SK-N-SH (cell line): ENCODE results near the gene PI4K2A. TPM values are rescaled to one million over a fixed set of nuclear protein-coding genes. Genes with fewer than 3 reads are reported as not detected.

ENCODE experiments used
- CTCF ChIA-PET: fragments of 300-600, 350-600 bp; formaldehyde crosslinking; extraction: SDS; loops from one replicate; lab custom pipeline; 2021; lab: Yijun Ruan, JAX
- POLR2A ChIA-PET: fragments of 350-600 bp; sonication (Branson Sonifier 250); formaldehyde crosslinking; extraction: SDS; loops from one replicate; lab custom pipeline; 2020; ENCODE audit warnings: antibody characterized with exemption, inconsistent platforms; lab: Yijun Ruan, JAX
- DNase-seq: peaks from one replicate; pipeline ENCODE4 v3.0.0; 2012
- H2AFZ ChIP-seq: fragments of 200-600 bp; sonication (generic); 2 replicates; pipeline ENCODE4 v1.8.1; 2016; ENCODE audit warnings: antibody characterized with exemption, mild to moderate bottlenecking, low read depth
- H3F3A ChIP-seq: fragments of 200-600 bp; sonication (generic); replicated peaks from 2 replicates; pipeline ENCODE3; 2016; ENCODE audit warnings: antibody characterized with exemption, mild to moderate bottlenecking; ENCODE audit not compliant: insufficient read depth
- H3K27ac ChIP-seq, 2 experiments: fragments of 200-500 bp in 1 of 2; fragments of 200-600 bp in 1 of 2; sonication (Bioruptor generic) in 1 of 2; sonication (generic), shearing (Covaris generic) in 1 of 2; 2 replicates each; pipeline versions ENCODE4 v1.5.1 to v1.6.1; 2014 to 2016; ENCODE audit warnings: low read depth in 2 of 2, inconsistent platforms in 1 of 2, low read length in 1 of 2, mild to moderate bottlenecking in 1 of 2, mixed read lengths in 1 of 2
- H3K27me3 ChIP-seq: fragments of 200-600 bp; sonication (generic), shearing (Covaris generic); 2 replicates; pipeline ENCODE4 v1.6.1; 2016; ENCODE audit warnings: mixed run types; ENCODE audit not compliant: insufficient read depth
- H3K36me3 ChIP-seq, 2 experiments: fragments of 200-500 bp in 1 of 2; fragments of 200-600 bp in 1 of 2; sonication (Bioruptor generic) in 1 of 2; sonication (generic) in 1 of 2; replicated peaks in 1 of 2; 2 replicates each; pipeline versions ENCODE3 to v1.5.1; 2014 to 2016; ENCODE audit warnings: low read length in 1 of 2, mild to moderate bottlenecking in 1 of 2; ENCODE audit not compliant: insufficient read depth in 2 of 2, control insufficient read depth in 1 of 2
- H3K4me1 ChIP-seq, 2 experiments: fragments of 200-500 bp in 1 of 2; fragments of 200-600 bp in 1 of 2; sonication (Bioruptor generic) in 1 of 2; sonication (generic), shearing (Covaris generic) in 1 of 2; 2 replicates each; pipeline versions ENCODE4 v1.5.1 to v1.6.1; 2014 to 2016; ENCODE audit warnings: low read depth in 1 of 2, low read length in 1 of 2, mixed run types in 1 of 2; ENCODE audit not compliant: insufficient read depth in 2 of 2, control insufficient read depth in 1 of 2
- H3K4me2 ChIP-seq: fragments of 200-600 bp; sonication (generic), shearing (Covaris generic); 2 replicates; pipeline ENCODE4 v1.6.1; 2017; ENCODE audit warnings: mixed run types
- H3K4me3 ChIP-seq, 2 experiments: fragments of 200-500 bp in 1 of 2; fragments of 200-600 bp in 1 of 2; sonication (Bioruptor generic) in 1 of 2; sonication (generic), shearing (Covaris generic) in 1 of 2; 2 replicates each; pipeline versions ENCODE4 v1.5.1 to v1.8.1; 2014 to 2016; ENCODE audit warnings: low read depth in 2 of 2, inconsistent platforms in 1 of 2, low read length in 1 of 2, mild to moderate bottlenecking in 1 of 2, mixed read lengths in 1 of 2, moderate library complexity in 1 of 2
- H3K79me2 ChIP-seq: fragments of 200-600 bp; sonication (generic); 2 replicates; pipeline ENCODE4 v1.8.1; 2017; ENCODE audit warnings: mild to moderate bottlenecking; ENCODE audit not compliant: insufficient read depth
- H3K9ac ChIP-seq: fragments of 200-600 bp; sonication (generic); 2 replicates; pipeline ENCODE4 v1.6.1; 2017; ENCODE audit warnings: mixed run types
- H3K9me2 ChIP-seq: fragments of 200-600 bp; sonication (generic); 2 replicates; pipeline ENCODE4 v1.6.1; 2017; ENCODE audit warnings: mixed run types
- H3K9me3 ChIP-seq: fragments of 200-600 bp; sonication (generic); 2 replicates; pipeline ENCODE4 v1.6.1; 2017; ENCODE audit warnings: mixed run types, mild to moderate bottlenecking, moderate library complexity
- H4K20me1 ChIP-seq: fragments of 200-600 bp; sonication (generic); 2 replicates; pipeline ENCODE4 v1.6.1; 2017; ENCODE audit warnings: mild to moderate bottlenecking, mixed run types; ENCODE audit not compliant: insufficient read depth
- ELF1 ChIP-seq: IDR thresholded peaks from 2 replicates; pipeline ENCODE4 v1.4.0; 2012
- EP300 ChIP-seq, 2 experiments: IDR thresholded peaks; 2 replicates each; pipeline versions ENCODE4 v1.4.0 to v1.6.1; 2012; ENCODE audit warnings: borderline replicate concordance in 1 of 2, low read depth in 1 of 2, low read length in 1 of 2
- EZH2phosphoT487 ChIP-seq: fragments of 200-600 bp; sonication (generic); IDR thresholded peaks from 2 replicates; pipeline ENCODE4 v1.6.1; 2017; ENCODE audit warnings: low read depth, mixed run types, mild to moderate bottlenecking, antibody characterized with exemption, moderate library complexity, borderline replicate concordance
- FOSL2 ChIP-seq: IDR thresholded peaks from 2 replicates; pipeline ENCODE4 v1.4.0; 2012; ENCODE audit warnings: low read depth, mild to moderate bottlenecking, moderate library complexity, borderline replicate concordance
- FOXM1 ChIP-seq: IDR thresholded peaks from 2 replicates; pipeline ENCODE4 v1.4.0; 2012; ENCODE audit warnings: low read depth, mild to moderate bottlenecking
- GATA2 ChIP-seq: sonication (generic); formaldehyde crosslinking; IDR thresholded peaks from 2 replicates; pipeline ENCODE4 v1.5.0; 2020; ENCODE audit warnings: mild to moderate bottlenecking, missing genetic modification reagents
- IRF3 ChIP-seq: fragments of 150-350 bp; IDR thresholded peaks from 2 replicates; pipeline ENCODE4 v1.6.1; 2016; ENCODE audit warnings: mild to moderate bottlenecking, low read depth, low read length
- JUND ChIP-seq: IDR thresholded peaks from 2 replicates; pipeline ENCODE4 v1.4.0; 2012
- MAX ChIP-seq: IDR thresholded peaks from 2 replicates; pipeline ENCODE4 v1.4.0; 2012; ENCODE audit warnings: low read depth
- NRF1 ChIP-seq: IDR thresholded peaks from 2 replicates; pipeline ENCODE4 v1.6.1; 2012; ENCODE audit warnings: low read depth, mild to moderate bottlenecking, low read length
- PBX3 ChIP-seq: IDR thresholded peaks from 2 replicates; pipeline ENCODE4; 2012
- POLR2AphosphoS5 ChIP-seq: IDR thresholded peaks from 2 replicates; pipeline ENCODE4 v1.6.1; 2012; ENCODE audit warnings: low read depth, low read length
- REST ChIP-seq: IDR thresholded peaks from 2 replicates; pipeline ENCODE4 v1.6.1; 2012; ENCODE audit warnings: mild to moderate bottlenecking, low read depth, low read length, moderate library complexity
- RFX5 ChIP-seq: IDR thresholded peaks from 2 replicates; pipeline ENCODE4 v1.6.1; 2012; ENCODE audit warnings: mild to moderate bottlenecking, improper control_type of control experiment, low read length
- RXRA ChIP-seq: IDR thresholded peaks from 2 replicates; pipeline ENCODE4 v1.4.0; 2012; ENCODE audit warnings: low read depth, mild to moderate bottlenecking, borderline replicate concordance
- SIN3A ChIP-seq: IDR thresholded peaks from 2 replicates; pipeline ENCODE4 v1.6.1; 2012; ENCODE audit warnings: low read depth, mild to moderate bottlenecking, low read length, moderate library complexity, borderline replicate concordance
- TAF1 ChIP-seq: IDR thresholded peaks from 2 replicates; pipeline ENCODE4 v1.6.1; 2012; ENCODE audit warnings: low read depth, mild to moderate bottlenecking, low read length, moderate library complexity, borderline replicate concordance
- TEAD4 ChIP-seq: IDR thresholded peaks from 2 replicates; pipeline ENCODE4 v1.4.0; 2012; ENCODE audit warnings: mild to moderate bottlenecking, borderline replicate concordance; ENCODE audit not compliant: insufficient read depth
- USF2 ChIP-seq: fragments of 150-350 bp; IDR thresholded peaks from 2 replicates; pipeline ENCODE4 v1.6.1; 2017; ENCODE audit warnings: antibody characterized with exemption, low read length, low read depth, borderline replicate concordance
- ZBTB33 ChIP-seq: IDR thresholded peaks from 2 replicates; pipeline ENCODE4 v1.4.0; 2012; ENCODE audit warnings: low read depth, borderline replicate concordance
- WGBS: methylation state at CpG from one replicate; pipeline ENCODE4 v1.1.6; 2017; ENCODE audit warnings: low lambda C conversion rate; 5-methylcytosine and 5-hydroxymethylcytosine counted together
- polyA plus RNA-seq, 3 experiments: library from polyadenylated mRNA; depleted of rRNA; stranded (reverse); fragments of >200 nt; gene quantifications; 2 replicates each; pipeline ENCODE4 v1.2.3, GENCODE V29; 2012

The PI4K2A gene
- polyA plus RNA-seq, 1 of the 3 experiments (the other 2 are of a cell fraction), result 23.8 TPM

- peak overlapping the region in 1 of 2 experiments; percentile 64; a peak in 1 of 4 replicates for H3K27ac ChIP-seq
- no peak for DNase-seq
- peaks cover 19 to 31% of the 10 kb centered on the region in 2 experiments; a peak in 3 of 4 replicates for H3K4me1 ChIP-seq
- peaks cover 20 to 25% of the 10 kb centered on the region in 2 experiments for H3K36me3 ChIP-seq
- ChIA-PET CTCF (interaction anchor here (1.0 to 25.0 kb wide), 5 partner anchors 14 to 144 kb away, joined by 3 to 687 read pairs (median 7); partner anchors contain the start of genes ANKRD2 and ZFYVE27), POLR2A (interaction anchor here (0.9 to 2.7 kb wide), 4 partner anchors 10 to 29 kb away, joined by 4 to 21 read pairs (median 5); partner anchors contain the start of genes AVPI1 and ZFYVE27)
- H3K79me2 ChIP-seq, result peaks cover 35% of the 10 kb centered on the region
- TF ChIP-seq IRF3 (no peak), GATA2 (CRISPR knock-in tag) (no peak), MAX (no peak), ZBTB33 (no peak), RXRA (no peak), TEAD4 (no peak), NRF1 (no peak), REST (no peak), ELF1 (no peak), SIN3A (no peak), FOXM1 (no peak), POLR2AphosphoS5 (no peak), RFX5 (no peak), TAF1 (no peak), PBX3 (no peak), EZH2phosphoT487 (no peak), EP300 (IDR thresholded peaks at IDR 0.05; ENCODE audit: borderline replicate concordance in 1 of 2, low read depth in 1 of 2, low read length in 1 of 2) (no peak), USF2 (no peak), JUND (no peak), FOSL2 (no peak)
- peak overlapping the region; percentile 64 to 71 for H3K4me3 ChIP-seq
- H3K9me3 ChIP-seq, result no peaks in the 10 kb centered on the region
- H3K9me2 ChIP-seq, result no peaks in the 10 kb centered on the region
- peaks cover 3% of the 10 kb centered on the region for H3F3A ChIP-seq
- peak overlapping the region; percentile 90 for H3K4me2 ChIP-seq
- peak overlapping the region; percentile 86 for H3K9ac ChIP-seq
- peaks cover 22% of the 10 kb centered on the region for H4K20me1 ChIP-seq
- no peaks in the 10 kb centered on the region for H3K27me3 ChIP-seq
- no peak overlapping the region for H2AFZ ChIP-seq
- WGBS, result 81% methylated on average over 8 of the region's 8 CpGs
Measured at GRCh38 chr10:97715259-97715874, 74.9 kb downstream of the PI4K2A start.
